Measurements from ENCODE around the gene PLCH1. TPM values are rescaled to one million over a fixed set of nuclear protein-coding genes. Genes with fewer than 3 reads are reported as not detected.

Gene PLCH1
- total and polyA plus RNA-seq, 2 of the 13 experiments (the other 11 are each of a cell fraction or from before 2014, with no cell fraction given), result 2.0 to 3.0 TPM

- no peaks in the 10 kb centered on the region for H3K9me3 ChIP-seq (ENCODE audit: low read length)
- BruUV-seq (replicated peaks), result no TSS peak
- WGBS (ENCODE audit: low lambda C conversion rate), result 19% methylated on average over 3 of the region's 3 CpGs
- no peaks in the 10 kb centered on the region for H4K20me1 ChIP-seq (ENCODE audit: insufficient read depth, low read length)
- no peaks in the 10 kb centered on the region for H3K79me2 ChIP-seq (ENCODE audit: insufficient read depth, low read length)
- H3K9ac ChIP-seq (ENCODE audit: insufficient read depth, low read depth, low read length), result no peak overlapping the region
- no peak overlapping the region for H3K4me3 ChIP-seq (replicated peaks in 1 of 3; ENCODE audit: insufficient read depth in 1 of 3, low read depth in 2 of 3, low read length in 3 of 3)
- CTCF ChIA-PET (ENCODE audit: low intra/inter-chr PET ratio, low total read pairs), result no interaction called here
- no peaks in the 10 kb centered on the region for H3K36me3 ChIP-seq (replicated peaks in 1 of 2; ENCODE audit: control insufficient read depth in 1 of 2, insufficient read depth in 2 of 2, low read length in 2 of 2)
- intact Hi-C loops (cut with micrococcal nuclease; ENCODE audit: unreplicated experiment) (no loop called here), in situ Hi-C loops (cut with HindIII; ENCODE audit: extremely low pct_ligation_motif_present, low pct_unique_long_range_greater_than_20kb) (no loop called here)
- POLR2A ChIA-PET, result no interaction called here
- FAIRE-seq (no peak), DNase-seq (ENCODE audit: low spot score) (no peak), ATAC-seq (no peak)
- no peaks in the 10 kb centered on the region for H3K4me1 ChIP-seq (ENCODE audit: insufficient read depth, low read length)
- H3K27ac ChIP-seq (ENCODE audit: extremely low read length, insufficient read depth, low read length), result no peak overlapping the region
- H3K4me2 ChIP-seq (ENCODE audit: low read depth, low read length), result no peak overlapping the region
- no peaks in the 10 kb centered on the region for H3K27me3 ChIP-seq (ENCODE audit: control insufficient read depth in 1 of 2, insufficient read depth in 2 of 2, low read length in 2 of 2)
- TF ChIP-seq HDAC2 (CRISPR knock-in tag; IDR thresholded peaks at IDR 0.05), result no peak
- TF ChIP-seq PRPF4 (IDR thresholded peaks at IDR 0.05; ENCODE audit: low read depth, low read length, poor library complexity, severe bottlenecking), result no peak
- TF ChIP-seq ZBTB7A (CRISPR knock-in tag; IDR thresholded peaks at IDR 0.05), result no peak
- TF ChIP-seq TP53 (CRISPR knock-in tag; conservative IDR thresholded peaks at IDR 0.05), result no peak
- TF ChIP-seq HES4 (CRISPR knock-in tag; IDR thresholded peaks at IDR 0.05; ENCODE audit: borderline replicate concordance), result no peak
- TF ChIP-seq ZNF776 (CRISPR knock-in tag; IDR thresholded peaks at IDR 0.05), result no peak
- H2AFZ ChIP-seq (ENCODE audit: low read length), result no peak overlapping the region
These were observed 402.5 kb downstream of the PLCH1 start for GRCh38 chr3:155342344-155342743.

- POLR2A ChIA-PET, result no interaction called here
- Histone ChIP-seq H2AFZ (ENCODE audit: low read length) (no peak overlapping the region), H3K36me3 (replicated peaks in 1 of 2; ENCODE audit: control insufficient read depth in 1 of 2, insufficient read depth in 2 of 2, low read length in 2 of 2) (no peaks in the 10 kb centered on the region), H3K9me3 (ENCODE audit: low read length) (no peaks in the 10 kb centered on the region), H3K27me3 (ENCODE audit: control insufficient read depth in 1 of 2, insufficient read depth in 2 of 2, low read length in 2 of 2) (no peaks in the 10 kb centered on the region), H3K4me1 (ENCODE audit: insufficient read depth, low read length) (no peaks in the 10 kb centered on the region), H3K4me3 (replicated peaks in 1 of 3; ENCODE audit: insufficient read depth in 1 of 3, low read depth in 2 of 3, low read length in 3 of 3) (no peak overlapping the region), H3K9ac (ENCODE audit: insufficient read depth, low read depth, low read length) (no peak overlapping the region), H3K27ac (ENCODE audit: extremely low read length, insufficient read depth, low read length) (no peak overlapping the region), H4K20me1 (ENCODE audit: insufficient read depth, low read length) (no peaks in the 10 kb centered on the region), H3K79me2 (ENCODE audit: insufficient read depth, low read length) (no peaks in the 10 kb centered on the region), H3K4me2 (ENCODE audit: low read depth, low read length) (no peak overlapping the region)
- DNase-seq (ENCODE audit: low spot score) (no peak), ATAC-seq (no peak), FAIRE-seq (no peak)
- in situ Hi-C loops (cut with HindIII; ENCODE audit: extremely low pct_ligation_motif_present, low pct_unique_long_range_greater_than_20kb) (no loop called here), intact Hi-C loops (cut with micrococcal nuclease; ENCODE audit: unreplicated experiment) (no loop called here)
- BruUV-seq (replicated peaks), result no TSS peak
- CTCF ChIA-PET (ENCODE audit: low intra/inter-chr PET ratio, low total read pairs), result no interaction called here
- no peak for TF ChIP-seq CCDC6 (CRISPR knock-in tag; IDR thresholded peaks at IDR 0.05)
- TF ChIP-seq ZFP62 (CRISPR knock-in tag; IDR thresholded peaks at IDR 0.05), result no peak
- no peak for TF ChIP-seq POGZ (CRISPR knock-in tag; IDR thresholded peaks at IDR 0.05)
- no peak for TF ChIP-seq TBX3 (IDR thresholded peaks at IDR 0.05; ENCODE audit: borderline replicate concordance)
- TF ChIP-seq E2F1 (CRISPR knock-in tag; IDR thresholded peaks at IDR 0.05), result no peak
- TF ChIP-seq TOE1 (CRISPR knock-in tag; IDR thresholded peaks at IDR 0.05), result no peak
- no peak for TF ChIP-seq RARA (CRISPR knock-in tag; IDR thresholded peaks at IDR 0.05)
- TF ChIP-seq ZMYM4 (CRISPR knock-in tag; IDR thresholded peaks at IDR 0.05), result no peak
- no peak for TF ChIP-seq JUND (CRISPR knock-in tag; IDR thresholded peaks at IDR 0.05)
- TF ChIP-seq ZNF512 (CRISPR knock-in tag; IDR thresholded peaks at IDR 0.05), result no peak
- TF ChIP-seq RBM22 (optimal IDR thresholded peaks at IDR 0.05; ENCODE audit: low read length), result no peak
- no peak for TF ChIP-seq HIVEP1 (CRISPR knock-in tag; IDR thresholded peaks at IDR 0.05)
- TF ChIP-seq ZSCAN31 (CRISPR knock-in tag; IDR thresholded peaks at IDR 0.05; ENCODE audit: low read depth), result no peak
- TF ChIP-seq ZSCAN29 (CRISPR knock-in tag; conservative IDR thresholded peaks at IDR 0.05), result no peak
These were observed 405.8 kb downstream of the PLCH1 start for GRCh38 chr3:155339052-155339451.

All from HepG2 (cell line).